GM12878 (cell line): ENCODE measurements around the gene ABCG4. TPM values are rescaled to one million over a fixed set of nuclear protein-coding genes. Genes with fewer than 3 reads are reported as not detected.

Experiments used
- ATAC-seq: fragments of 200-7000 bp; cut with Tn5 transposase; 3 replicates; pipeline ENCODE4 v1.9.1; 2020; ENCODE audit warnings: mild to moderate bottlenecking, moderate library complexity
- BruUV-seq: library from RNA; stranded (reverse); fragments of 400-500 nt; replicated peaks from 2 replicates; lab custom pipeline; 2021; lab: Mats Ljungman, UMichigan
- CTCF ChIA-PET: fragments of 300-600 bp; sonication (Branson Sonifier 250); formaldehyde crosslinking; extraction: SDS; loops from one replicate; lab custom pipeline; 2021; ENCODE audit warnings: inconsistent platforms; lab: Yijun Ruan, JAX
- POLR2A ChIA-PET: fragments of 350-600 bp; formaldehyde crosslinking; extraction: SDS; loops from one replicate; lab custom pipeline; 2021; ENCODE audit warnings: inconsistent platforms; lab: Charles Lee
- RAD21 ChIA-PET: fragments of 300-600 bp; sonication (Branson Sonifier 250); formaldehyde crosslinking; loops from one replicate; lab custom pipeline; 2023; ENCODE audit warnings: antibody characterized with exemption; ENCODE audit not compliant: unreplicated experiment; lab: Charles Lee
- SMC1A ChIA-PET: fragments of 300-600 bp; sonication (Branson Sonifier 250); formaldehyde crosslinking; loops from one replicate; lab custom pipeline; 2023; ENCODE audit not compliant: unreplicated experiment, uncharacterized antibody; lab: Charles Lee
- DNase-seq: peaks from one replicate; pipeline ENCODE4 v3.0.0-alpha.2; 2011; ENCODE audit warnings: low read depth, low spot score
- FAIRE-seq: peaks from 3 replicates; lab custom pipeline; 2011; peaks lifted over from hg19 to GRCh38; lab: Jason Lieb, UNC
- H2AFZ ChIP-seq: 2 replicates; pipeline ENCODE4 v1.6.0; 2011; ENCODE audit warnings: low read depth, low read length, control low read depth; ENCODE audit not compliant: control insufficient read depth
- H3K27ac ChIP-seq: 2 replicates; pipeline ENCODE4 v1.5.1; 2011; ENCODE audit warnings: control low read depth; ENCODE audit not compliant: control insufficient read depth, insufficient read depth
- H3K27me3 ChIP-seq, 2 experiments: replicated peaks in 1 of 2; 2 replicates each; pipeline versions ENCODE4 v1.6.0 to v1.6.1; 2011; ENCODE audit warnings: low read length in 1 of 2; ENCODE audit not compliant: control insufficient read depth in 2 of 2, insufficient read depth in 2 of 2
- H3K36me3 ChIP-seq, 2 experiments: 2 replicates each; pipeline ENCODE4 v1.5.1; 2011; ENCODE audit warnings: low read length in 1 of 2; ENCODE audit not compliant: control insufficient read depth in 2 of 2, insufficient read depth in 2 of 2
- H3K4me1 ChIP-seq: 2 replicates; pipeline ENCODE4 v1.6.1; 2011; ENCODE audit warnings: mild to moderate bottlenecking, low read length, moderate library complexity, mixed read lengths; ENCODE audit not compliant: control insufficient read depth, insufficient read depth
- H3K4me2 ChIP-seq: 2 replicates; pipeline ENCODE4 v1.6.0; 2011; ENCODE audit warnings: control low read depth; ENCODE audit not compliant: control insufficient read depth, insufficient read depth
- H3K4me3 ChIP-seq: fragments of 200-600 bp; sonication (generic); 2 replicates; pipeline ENCODE4 v1.5.1; 2016
- H3K79me2 ChIP-seq: 2 replicates; pipeline ENCODE4 v1.6.0; 2011; ENCODE audit warnings: low read length; ENCODE audit not compliant: control insufficient read depth, insufficient read depth
- H3K9ac ChIP-seq: 2 replicates; pipeline ENCODE4 v1.8.0; 2011; ENCODE audit warnings: low read length, control low read depth, mixed read lengths; ENCODE audit not compliant: control insufficient read depth, insufficient read depth
- H3K9me3 ChIP-seq: replicated peaks from 3 replicates; pipeline ENCODE4 v1.5.1; 2011; ENCODE audit warnings: mild to moderate bottlenecking, low read length; ENCODE audit not compliant: control insufficient read depth, insufficient read depth
- H4K20me1 ChIP-seq: 2 replicates; pipeline ENCODE4 v1.6.0; 2011; ENCODE audit not compliant: control insufficient read depth, insufficient read depth
- BMI1 ChIP-seq: fragments of 450-650 bp; IDR thresholded peaks from 2 replicates; pipeline ENCODE4 v1.6.1; 2016; ENCODE audit warnings: mild to moderate bottlenecking, moderate library complexity, borderline replicate concordance
- CHD4 ChIP-seq: fragments of 200-600 bp; sonication (generic); IDR thresholded peaks from 2 replicates; pipeline ENCODE4 v1.6.1; 2016; ENCODE audit warnings: mild to moderate bottlenecking
- EED ChIP-seq: sonication (generic); IDR thresholded peaks from 2 replicates; pipeline ENCODE4 v1.6.1; 2016; ENCODE audit warnings: antibody characterized with exemption, low read depth
- EGR1 ChIP-seq, 2 experiments: IDR thresholded peaks; 1 replicate in 1 of 2; 2 replicates in 1 of 2; pipeline ENCODE4 v1.6.1; 2011 to 2012; ENCODE audit warnings: low read depth in 2 of 2, low read length in 2 of 2, borderline replicate concordance in 1 of 2, mild to moderate bottlenecking in 1 of 2, moderate library complexity in 1 of 2
- GABPA ChIP-seq: IDR thresholded peaks from 2 replicates; pipeline ENCODE4 v1.6.1; 2014; ENCODE audit warnings: antibody characterized with exemption, low read depth, mild to moderate bottlenecking, inconsistent platforms
- KAT2A ChIP-seq: conservative IDR thresholded peaks from 2 replicates; pipeline ENCODE4 v1.6.1; 2011; ENCODE audit warnings: low read depth, low read length; ENCODE audit not compliant: control insufficient read depth
- NBN ChIP-seq: fragments of 450-650 bp; IDR thresholded peaks from 2 replicates; pipeline ENCODE4 v1.6.1; 2016
- NFIC ChIP-seq: IDR thresholded peaks from 2 replicates; pipeline ENCODE4 v1.6.1; 2012; ENCODE audit warnings: low read depth, mild to moderate bottlenecking, inconsistent platforms, low read length, moderate library complexity
- PAX8 ChIP-seq: fragments of 450-650 bp; IDR thresholded peaks from 2 replicates; pipeline ENCODE4 v1.6.1; 2017; ENCODE audit warnings: mild to moderate bottlenecking, moderate library complexity
- POLR2A ChIP-seq: IDR thresholded peaks from 2 replicates; pipeline ENCODE4 v1.6.1; 2011; ENCODE audit warnings: low read depth, mild to moderate bottlenecking, low read length
- SMC3 ChIP-seq: IDR thresholded peaks from 2 replicates; pipeline ENCODE4 v1.6.1; 2011; ENCODE audit warnings: low read length, improper control_type of control experiment, borderline replicate concordance
- SP1 ChIP-seq: IDR thresholded peaks from one replicate; pipeline ENCODE4 v1.6.1; 2011; ENCODE audit warnings: low read depth, low read length
- SREBF1 ChIP-seq: IDR thresholded peaks from 2 replicates; pipeline ENCODE4 v1.6.1; 2012; ENCODE audit warnings: mild to moderate bottlenecking, low read length
- TARDBP ChIP-seq: IDR thresholded peaks from 2 replicates; pipeline ENCODE4 v1.6.1; 2016; ENCODE audit warnings: borderline replicate concordance
- ZBTB4 ChIP-seq: fragments of 450-650 bp; formaldehyde crosslinking; IDR thresholded peaks from 2 replicates; pipeline ENCODE4 v1.4.0; 2022; ENCODE audit warnings: mild to moderate bottlenecking, moderate library complexity
- WGBS: methylation state at CpG from one replicate; pipeline ENCODE4 v1.1.6; 2016; ENCODE audit warnings: low lambda C conversion rate; ENCODE audit not compliant: insufficient replicate concordance, insufficient coverage; ENCODE audit errors: missing lambda C conversion rate; 5-methylcytosine and 5-hydroxymethylcytosine counted together
- in situ Hi-C: fragments of 300-500 bp; cut with MboI; formaldehyde crosslinking; loops from 9 replicates; pipeline ENCODE4 v1.14.3; 2018; ENCODE audit warnings: mixed read lengths
- intact Hi-C: fragments of 100-400 bp; cut with micrococcal nuclease; formaldehyde crosslinking; loops from one replicate; pipeline ENCODE4 v1.14.2; 2022; ENCODE audit not compliant: unreplicated experiment
- polyA plus RNA-seq, 11 experiments: library from polyadenylated mRNA; depleted of rRNA in 4 of 11; unstranded in 6 of 11; stranded (reverse) in 5 of 11; fragments of >200 nt; fragmentation: Nextera tagmentation in 4 of 11; fragmentation: Illumina TruSeq in 1 of 11; extraction: Ambion mirVana in 4 of 11; extraction: Trizol in 1 of 11; gene quantifications; 1 replicate in 1 of 11; 2 replicates in 10 of 11; pipeline versions ENCODE4 v1.2.1 to v1.2.3, GENCODE V29; 2011 to 2016; ENCODE audit warnings: inconsistent platforms in 2 of 11, missing spikeins in 2 of 11, low read depth in 1 of 11
- total RNA-seq, 4 experiments: library from RNA; depleted of rRNA in 3 of 4; stranded (reverse); fragments of >200 nt in 3 of 4; fragmentation: Illumina TruSeq in 1 of 4; extraction: Trizol in 1 of 4; gene quantifications; 2 replicates each; pipeline versions ENCODE4 v1.2.1 to v1.2.3, GENCODE V29; 2013 to 2021

Gene ABCG4
- total and polyA plus RNA-seq, 10 of the 15 experiments (the other 5 are each of a cell fraction or from before 2014, with no cell fraction given): not detected

DNA sequence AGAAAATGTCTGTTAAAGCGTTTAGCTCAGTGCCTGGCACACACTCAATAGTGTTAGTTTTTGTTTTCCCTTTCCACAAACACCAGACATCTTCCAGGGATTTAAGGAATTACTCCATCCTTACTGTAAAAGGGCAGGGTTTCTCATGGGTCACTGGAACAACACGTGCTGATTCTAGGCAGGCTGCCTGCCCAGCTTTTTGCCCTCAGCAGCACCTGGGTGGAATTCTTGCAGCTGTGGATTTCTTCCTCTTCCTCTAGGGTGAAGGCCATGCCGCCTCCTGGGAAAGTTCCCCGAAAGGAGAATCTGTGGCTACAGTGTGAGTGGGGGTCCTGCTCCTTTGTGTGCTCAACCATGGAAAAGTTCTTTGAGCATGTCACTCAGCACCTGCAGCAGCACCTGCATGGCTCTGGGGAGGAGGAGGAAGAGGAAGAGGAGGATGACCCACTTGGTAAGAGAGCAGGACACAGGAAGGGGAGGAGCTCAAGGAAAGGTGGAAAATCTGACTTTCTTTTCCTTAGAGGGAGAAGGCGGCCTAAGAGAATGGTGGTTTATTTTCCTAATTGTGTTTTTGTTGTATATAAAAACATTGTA is 22.1 kb upstream of the ABCG4 start:
- 97% methylated on average over 5 of the region's 5 CpGs for WGBS
- CTCF ChIA-PET: interaction anchor here (0.5 to 1.2 kb wide), 7 partner anchors 8 to 175 kb away, joined by 3 to 4 read pairs (median 3); no protein-coding TSS in a partner anchor
- TF ChIP-seq EGR1 (IDR thresholded peaks at IDR 0.05; ENCODE audit: borderline replicate concordance in 1 of 2, low read depth in 2 of 2, low read length in 2 of 2) (no peak), CHD4 (no peak), SREBF1 (no peak), NBN (no peak), BMI1 (no peak), SMC3 (no peak), ZBTB4 (CRISPR knock-in tag) (no peak), EED (no peak), GABPA (no peak), TARDBP (no peak), PAX8 (no peak), KAT2A (no peak), SP1 (no peak), POLR2A (no peak), NFIC (no peak)
- peaks cover 0 to 16% of the 10 kb centered on the region in 2 experiments for H3K36me3 ChIP-seq
- FAIRE-seq: no peak
- H3K27me3 ChIP-seq: no peaks in the 10 kb centered on the region
- no peak for ATAC-seq
- POLR2A ChIA-PET: no interaction called here
- H4K20me1 ChIP-seq: no peaks in the 10 kb centered on the region
- RAD21 ChIA-PET: interaction anchor here (0.7 kb wide), 1 partner anchor 1558 kb away, joined by 3 read pairs; no protein-coding TSS in a partner anchor
- DNase-seq: no peak
- no peak overlapping the region for H3K9ac ChIP-seq
- no peak overlapping the region for H3K27ac ChIP-seq
- 0 out of 2 replicates have a peak, but pooled peaks cover 6% of the 10 kb centered on the region for H3K4me1 ChIP-seq
- H3K79me2 ChIP-seq: peaks cover 17% of the 10 kb centered on the region
- no peak overlapping the region for H3K4me3 ChIP-seq
- intact Hi-C loops (no loop called here), in situ Hi-C loops (no loop called here)
- H3K4me2 ChIP-seq: no peak overlapping the region
- no peak overlapping the region for H2AFZ ChIP-seq
- no TSS peak for BruUV-seq
- SMC1A ChIA-PET: interaction anchor here (1.8 kb wide), 1 partner anchor 17 kb away, joined by 5 read pairs; no protein-coding TSS in a partner anchor
- no peaks in the 10 kb centered on the region for H3K9me3 ChIP-seq
